Mucosa of descending colon (tissue), 3 donors: ENCODE data around the gene ERC2. TPM values are rescaled to one million over a fixed set of nuclear protein-coding genes. Genes with fewer than 3 reads are reported as not detected.

Experiments
- ATAC-seq: fragments of 200-7000 bp; cut with Tn5 transposase; one replicate; pipeline ENCODE4 v1.9.1; 2020; ENCODE audit warnings: mild to moderate bottlenecking, moderate library complexity
- DNase-seq, 3 donors: peaks; one replicate each; pipeline ENCODE4 v3.0.0-alpha.2; 2020
- H3K36me3 ChIP-seq: fragments of 200-600 bp; one replicate; pipeline ENCODE4 v1.8.0; 2021; ENCODE audit warnings: low read depth, mild to moderate bottlenecking
- H3K4me1 ChIP-seq: fragments of 200-600 bp; one replicate; pipeline ENCODE4 v1.8.0; 2021; ENCODE audit warnings: low read depth, mild to moderate bottlenecking
- H3K4me3 ChIP-seq: fragments of 200-600 bp; one replicate; pipeline ENCODE4 v1.8.0; 2021; ENCODE audit warnings: mild to moderate bottlenecking
- H3K9me3 ChIP-seq: fragments of 200-600 bp; one replicate; pipeline ENCODE4 v1.8.0; 2021; ENCODE audit warnings: mild to moderate bottlenecking
- CTCF ChIP-seq: fragments of 200-600 bp; IDR thresholded peaks from one replicate; pipeline ENCODE4 v1.8.0; 2022; ENCODE audit warnings: antibody characterized with exemption, mild to moderate bottlenecking
- intact Hi-C, 2 donors: fragments of 100-400 bp; cut with DNase I in 1 of 2; cut with micrococcal nuclease in 1 of 2; formaldehyde crosslinking; loops; one replicate each; pipeline versions ENCODE4 v1.11.0 to v1.11.1; 2022; cut with DNase I, micrococcal nuclease
- total RNA-seq, 3 donors: library from RNA; stranded (reverse); fragmentation: NEBNext Ultra II Directional in 2 of 3; extraction: Animal tissue kit (Norgen Biotek cat#: 25700) in 2 of 3; gene quantifications; one replicate each; pipeline versions ENCODE4 v1.2.1 to v1.2.4, GENCODE V29; 2021 to 2023
- donor health status: DM: no; HTN: no; CAD: no; lungs with moderate emphysema.
- donor health status: DM: no; HTN: no; CAD: no.
- donor health status: DM: no; HTN: yes; CAD: no.

Gene ERC2
- total RNA-seq, 3 donors from 2014 or later = 0.06 to 1.8 (median 0.43) TPM

GRCh38 chr3:55746808-55747413 is 721.4 kb downstream of the ERC2 start:
- no peak for DNase-seq
- no peak overlapping the region for H3K4me3 ChIP-seq
- no peaks in the 10 kb centered on the region for H3K9me3 ChIP-seq
- no peaks in the 10 kb centered on the region for H3K4me1 ChIP-seq
- no peak for TF ChIP-seq CTCF
- intact Hi-C loops = no loop called here
- H3K36me3 ChIP-seq = no peaks in the 10 kb centered on the region
- no peak for ATAC-seq

- H3K4me1 ChIP-seq = no peaks in the 10 kb centered on the region
- no peak for TF ChIP-seq CTCF
- intact Hi-C loops = no loop called here
- no peak for ATAC-seq
- no peaks in the 10 kb centered on the region for H3K9me3 ChIP-seq
- DNase-seq = no peak
- no peak overlapping the region for H3K4me3 ChIP-seq
- H3K36me3 ChIP-seq = no peaks in the 10 kb centered on the region
These were observed 725.5 kb downstream of the ERC2 start for GRCh38 chr3:55742832-55743136.

- no peak overlapping the region for H3K4me3 ChIP-seq
- ATAC-seq (no peak), DNase-seq (no peak)
- TF ChIP-seq CTCF = no peak
- no peaks in the 10 kb centered on the region for H3K4me1 ChIP-seq
- H3K9me3 ChIP-seq = no peaks in the 10 kb centered on the region
- intact Hi-C loops = no loop called here
- H3K36me3 ChIP-seq = no peaks in the 10 kb centered on the region
These were observed 726.0 kb downstream of the ERC2 start for GRCh38 chr3:55742022-55742831.

- no peak for ATAC-seq
- no peak for DNase-seq
- no peak for TF ChIP-seq CTCF
- Histone ChIP-seq H3K4me3 (no peak overlapping the region), H3K9me3 (no peaks in the 10 kb centered on the region), H3K36me3 (no peaks in the 10 kb centered on the region), H3K4me1 (no peaks in the 10 kb centered on the region)
- intact Hi-C loops = no loop called here
These were observed 731.1 kb downstream of the ERC2 start for GRCh38 chr3:55737186-55737585.

GRCh38 chr3:55735976-55736375 is 732.3 kb downstream of the ERC2 start:
- intact Hi-C loops = no loop called here
- Histone ChIP-seq H3K9me3 (no peaks in the 10 kb centered on the region), H3K4me1 (no peaks in the 10 kb centered on the region), H3K36me3 (no peaks in the 10 kb centered on the region), H3K4me3 (no peak overlapping the region)
- ATAC-seq (no peak), DNase-seq (no peak)
- no peak for TF ChIP-seq CTCF
